ENCODE measurements around the gene ACSM6.

The ACSM6 gene, protein sequence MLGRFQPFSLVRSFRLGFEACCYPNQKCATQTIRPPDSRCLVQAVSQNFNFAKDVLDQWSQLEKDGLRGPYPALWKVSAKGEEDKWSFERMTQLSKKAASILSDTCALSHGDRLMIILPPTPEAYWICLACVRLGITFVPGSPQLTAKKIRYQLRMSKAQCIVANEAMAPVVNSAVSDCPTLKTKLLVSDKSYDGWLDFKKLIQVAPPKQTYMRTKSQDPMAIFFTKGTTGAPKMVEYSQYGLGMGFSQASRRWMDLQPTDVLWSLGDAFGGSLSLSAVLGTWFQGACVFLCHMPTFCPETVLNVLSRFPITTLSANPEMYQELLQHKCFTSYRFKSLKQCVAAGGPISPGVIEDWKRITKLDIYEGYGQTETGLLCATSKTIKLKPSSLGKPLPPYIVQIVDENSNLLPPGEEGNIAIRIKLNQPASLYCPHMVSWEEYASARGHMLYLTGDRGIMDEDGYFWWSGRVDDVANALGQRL

GRCh38 chr10:95193944-95194343 is at the start of gene ACSM6:
Gene ACSM6 (plus strand): TSS chr10:95194238. CDS start chr10:95194486, 248 bp downstream.
- no peak within 1 kb of the TSS for H3K4me3 ChIP-seq (ENCODE audit: low read depth, low read length)
- no peak for DNase-seq (ENCODE audit: low read depth)
- TF ChIP-seq, protein P1, sequence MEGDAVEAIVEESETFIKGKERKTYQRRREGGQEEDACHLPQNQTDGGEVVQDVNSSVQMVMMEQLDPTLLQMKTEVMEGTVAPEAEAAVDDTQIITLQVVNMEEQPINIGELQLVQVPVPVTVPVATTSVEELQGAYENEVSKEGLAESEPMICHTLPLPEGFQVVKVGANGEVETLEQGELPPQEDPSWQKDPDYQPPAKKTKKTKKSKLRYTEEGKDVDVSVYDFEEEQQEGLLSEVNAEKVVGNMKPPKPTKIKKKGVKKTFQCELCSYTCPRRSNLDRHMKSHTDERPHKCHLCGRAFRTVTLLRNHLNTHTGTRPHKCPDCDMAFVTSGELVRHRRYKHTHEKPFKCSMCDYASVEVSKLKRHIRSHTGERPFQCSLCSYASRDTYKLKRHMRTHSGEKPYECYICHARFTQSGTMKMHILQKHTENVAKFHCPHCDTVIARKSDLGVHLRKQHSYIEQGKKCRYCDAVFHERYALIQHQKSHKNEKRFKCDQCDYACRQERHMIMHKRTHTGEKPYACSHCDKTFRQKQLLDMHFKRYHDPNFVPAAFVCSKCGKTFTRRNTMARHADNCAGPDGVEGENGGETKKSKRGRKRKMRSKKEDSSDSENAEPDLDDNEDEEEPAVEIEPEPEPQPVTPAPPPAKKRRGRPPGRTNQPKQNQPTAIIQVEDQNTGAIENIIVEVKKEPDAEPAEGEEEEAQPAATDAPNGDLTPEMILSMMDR (IDR thresholded peaks at IDR 0.05; ENCODE audit: control insufficient read depth, extremely low read depth, insufficient read depth): no peak

- no peak for DNase-seq (ENCODE audit: low read depth)
- no peak overlapping the region for H3K4me3 ChIP-seq (ENCODE audit: low read depth, low read length)
- TF ChIP-seq, protein P1 (IDR thresholded peaks at IDR 0.05; ENCODE audit: control insufficient read depth, extremely low read depth, insufficient read depth): 0 out of 2 replicates have a peak, but pooled peaks have one; percentile 11
These were observed 25.3 kb upstream of the ACSM6 start for GRCh38 chr10:95168694-95169093.

- TF ChIP-seq, protein P1 (IDR thresholded peaks at IDR 0.05; ENCODE audit: control insufficient read depth, extremely low read depth, insufficient read depth): no peak
- H3K4me3 ChIP-seq (ENCODE audit: low read depth, low read length): no peak overlapping the region
- DNase-seq (ENCODE audit: low read depth): no peak
These were observed 24.5 kb upstream of the ACSM6 start for GRCh38 chr10:95169522-95169921.

GRCh38 chr10:95170790-95171189 is 23.2 kb upstream of the ACSM6 start:
- DNase-seq (ENCODE audit: low read depth): no peak
- TF ChIP-seq, protein P1 (IDR thresholded peaks at IDR 0.05; ENCODE audit: control insufficient read depth, extremely low read depth, insufficient read depth): no peak
- no peak overlapping the region for H3K4me3 ChIP-seq (ENCODE audit: low read depth, low read length)

GRCh38 chr10:95171336-95171735 is 22.7 kb upstream of the ACSM6 start:
- DNase-seq (ENCODE audit: low read depth): no peak

DNA sequence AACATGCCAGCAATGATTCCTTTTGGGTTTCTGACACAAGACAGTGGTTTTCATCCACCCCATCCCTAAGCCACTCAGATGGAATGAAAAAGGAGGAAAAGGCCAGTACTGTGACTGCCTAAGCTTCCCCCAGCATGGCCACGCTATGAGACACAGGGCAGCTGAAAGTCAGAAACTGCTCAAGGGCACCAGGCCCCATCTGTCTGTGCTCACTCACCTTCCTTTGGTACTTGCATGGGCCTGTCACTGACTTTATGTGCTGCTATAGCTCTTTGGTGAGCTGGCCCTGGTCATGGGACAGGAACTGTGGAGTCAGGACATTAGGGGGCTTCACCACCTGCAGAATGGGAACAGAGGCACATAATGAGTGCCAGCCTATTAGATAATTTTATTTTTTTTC is 21.2 kb upstream of the ACSM6 start:
- H3K4me3 ChIP-seq (ENCODE audit: low read depth, low read length): no peak overlapping the region
- TF ChIP-seq, protein P1 (IDR thresholded peaks at IDR 0.05; ENCODE audit: control insufficient read depth, extremely low read depth, insufficient read depth): no peak
- DNase-seq (ENCODE audit: low read depth): no peak

More at GRCh38 chr10:95171336-95171735, 22.7 kb upstream of the ACSM6 start:
- H3K4me3 ChIP-seq (ENCODE audit: low read depth, low read length): no peak overlapping the region
- TF ChIP-seq, protein P1 (IDR thresholded peaks at IDR 0.05; ENCODE audit: control insufficient read depth, extremely low read depth, insufficient read depth): no peak
